Ramos (cell line): Measurements from ENCODE around the gene NKAIN2.
"Not testable (repeated sequence)": the region's sequence is repeated elsewhere in the genome, so short reads cannot be mapped to it uniquely, and the experiment has no call there.

Source experiments
- in situ Hi-C: fragments of 300-500 bp; cut with MboI; formaldehyde crosslinking; loops from one replicate; pipeline ENCODE4 v1.14.3; 2022; ENCODE audit warnings: low sequenced_read_pairs; ENCODE audit not compliant: unreplicated experiment

NKAIN2 gene

DNA sequence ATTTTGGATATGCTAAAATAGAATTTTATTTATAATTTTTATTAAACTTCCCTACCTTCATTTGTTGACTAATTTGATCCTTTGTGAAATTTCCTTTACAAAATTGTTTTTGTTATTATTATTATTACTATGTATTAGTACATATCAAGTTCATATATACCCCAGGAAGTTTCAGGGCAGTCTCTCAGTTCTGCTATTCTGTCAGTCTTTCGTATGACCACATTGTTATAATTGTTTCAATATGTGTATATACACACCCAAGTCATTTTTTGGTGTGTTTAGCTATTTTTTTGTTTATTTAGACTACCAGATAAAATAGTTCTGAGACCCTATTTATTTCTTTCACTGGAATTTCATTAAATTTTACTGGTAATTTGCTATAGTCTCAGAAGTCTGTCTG, 72.1 kb downstream of the NKAIN2 start:
- in situ Hi-C loops, result no loop called here

GRCh38 chr6:123879749-123880148, 76.1 kb downstream of the NKAIN2 start:
- in situ Hi-C loops, result no loop called here

- in situ Hi-C loops, result no loop called here
Measured at GRCh38 chr6:123888771-123889513, 85.3 kb downstream of the NKAIN2 start.

DNA sequence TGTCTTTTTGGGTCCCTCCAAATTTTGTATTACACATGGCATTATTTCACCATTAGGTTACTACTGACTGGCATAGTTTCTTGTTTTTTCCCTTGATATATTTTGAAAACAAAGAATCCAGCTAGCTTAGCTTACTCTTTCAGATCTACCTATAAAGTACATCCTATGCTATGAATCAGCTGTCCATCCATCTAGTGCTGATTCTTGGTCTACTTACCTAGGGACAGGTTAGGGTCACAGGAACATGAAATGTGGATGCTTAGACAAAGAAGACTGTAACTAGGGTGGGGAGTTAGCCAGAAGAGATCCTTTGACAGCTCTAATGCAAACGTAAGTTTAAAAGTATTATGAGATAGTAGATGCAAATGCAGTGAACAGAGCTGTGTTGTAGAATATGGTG, 91.7 kb downstream of the NKAIN2 start:
- in situ Hi-C loops, result no loop called here

- in situ Hi-C loops, result no loop called here
Measured at GRCh38 chr6:123895806-123896205, 92.1 kb downstream of the NKAIN2 start.

- in situ Hi-C loops, result no loop called here
Measured at GRCh38 chr6:123896869-123897268, 93.2 kb downstream of the NKAIN2 start.

DNA sequence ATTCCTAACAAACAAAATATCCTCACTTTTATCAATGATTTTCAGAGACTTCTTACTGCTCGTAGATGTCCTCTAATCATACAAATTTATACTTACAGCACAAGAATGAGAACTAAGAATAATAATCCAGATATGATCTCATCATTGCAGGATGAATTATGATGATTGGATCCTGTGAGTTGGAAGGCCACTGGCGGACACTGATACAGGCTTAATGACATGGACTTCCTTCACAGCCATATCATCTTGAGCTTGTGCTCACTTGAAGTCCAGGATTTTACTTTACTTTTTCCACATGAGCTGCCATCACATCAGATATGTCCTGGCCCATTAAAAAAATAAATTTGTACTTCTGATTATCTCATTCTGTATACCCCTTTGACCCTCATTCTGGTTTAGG, 94.3 kb downstream of the NKAIN2 start:
- in situ Hi-C loops, result no loop called here

GRCh38 chr6:123898665-123899064, 95.0 kb downstream of the NKAIN2 start:
- in situ Hi-C loops, result no loop called here

DNA sequence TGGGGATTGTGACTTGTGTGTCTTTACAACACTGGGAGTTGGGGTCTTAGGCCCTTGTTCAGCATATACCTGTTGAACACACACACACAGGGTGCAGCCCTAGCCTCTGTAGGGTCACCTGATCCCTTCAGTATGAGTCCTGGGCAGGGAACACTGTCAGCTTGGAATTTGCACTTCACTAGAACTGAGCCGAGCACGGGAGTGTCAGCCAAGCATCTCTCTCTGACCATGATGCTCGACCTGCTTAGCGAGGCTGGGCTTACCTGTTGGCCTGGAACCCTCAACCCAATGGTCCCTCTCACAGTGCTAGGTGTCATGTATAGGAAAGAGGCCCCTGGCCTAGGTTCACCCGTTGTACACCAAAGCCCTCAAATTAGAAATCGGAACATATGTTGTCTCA, 96.1 kb downstream of the NKAIN2 start:
- in situ Hi-C loops, result no loop called here

DNA sequence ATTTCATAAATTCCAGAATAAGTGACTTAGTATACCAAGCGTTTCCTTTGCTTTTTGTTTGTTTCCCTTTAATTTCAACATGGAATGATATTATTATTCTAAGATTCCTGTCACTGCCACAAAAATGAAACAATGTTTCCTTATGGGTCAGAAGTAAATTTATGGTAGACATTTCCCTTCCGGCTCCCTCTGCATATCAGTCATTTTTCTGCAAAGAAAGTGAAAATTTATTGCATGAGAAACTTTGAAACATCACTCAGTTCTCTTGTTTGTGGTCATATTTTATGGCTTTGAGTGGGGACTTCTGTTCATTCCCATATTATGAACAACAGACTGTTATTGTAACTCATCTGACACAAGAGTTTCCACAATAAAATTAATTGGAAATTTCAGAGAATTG, 97.8 kb downstream of the NKAIN2 start:
- in situ Hi-C loops, result no loop called here

GRCh38 chr6:123902738-123903313, 99.2 kb downstream of the NKAIN2 start:
- in situ Hi-C loops, result no loop called here

DNA sequence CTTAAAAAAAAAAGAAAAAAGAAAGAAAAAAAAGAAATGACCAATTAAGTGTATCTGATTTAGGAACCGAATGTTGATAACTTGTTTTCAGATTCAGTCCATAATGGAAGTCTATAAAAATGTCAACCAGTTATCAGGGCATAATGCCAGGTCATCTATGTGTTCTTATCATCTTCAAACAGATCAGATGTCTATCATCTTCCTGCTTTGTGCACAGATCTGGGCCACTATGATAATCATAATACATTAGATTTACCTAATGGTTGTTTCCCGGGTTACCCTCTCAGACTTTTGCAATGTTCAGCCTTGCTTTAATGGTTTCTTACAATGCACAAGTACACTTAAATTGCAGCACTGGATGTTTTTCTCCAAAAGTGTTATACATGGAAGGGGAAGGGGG, 100.6 kb downstream of the NKAIN2 start:
- in situ Hi-C loops, result no loop called here

DNA sequence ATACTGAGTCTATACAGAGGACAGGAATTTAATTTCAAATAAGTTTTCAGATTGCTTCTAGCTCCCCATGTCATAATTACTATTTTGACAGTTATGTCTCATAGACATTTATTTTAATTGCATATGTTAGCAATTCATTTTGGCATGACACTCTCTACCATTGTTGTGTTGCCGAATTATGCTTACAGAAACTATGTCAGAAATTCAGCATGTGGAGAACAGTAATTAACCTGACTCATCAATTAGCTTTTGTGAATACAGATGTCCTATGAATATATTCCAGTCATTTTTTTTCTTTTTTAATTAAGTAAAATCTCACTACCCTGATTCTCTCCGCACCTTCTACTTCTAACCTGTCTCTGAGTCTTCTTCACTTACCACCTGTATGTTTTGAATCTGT, 105.1 kb downstream of the NKAIN2 start:
- in situ Hi-C loops, result no loop called here

DNA sequence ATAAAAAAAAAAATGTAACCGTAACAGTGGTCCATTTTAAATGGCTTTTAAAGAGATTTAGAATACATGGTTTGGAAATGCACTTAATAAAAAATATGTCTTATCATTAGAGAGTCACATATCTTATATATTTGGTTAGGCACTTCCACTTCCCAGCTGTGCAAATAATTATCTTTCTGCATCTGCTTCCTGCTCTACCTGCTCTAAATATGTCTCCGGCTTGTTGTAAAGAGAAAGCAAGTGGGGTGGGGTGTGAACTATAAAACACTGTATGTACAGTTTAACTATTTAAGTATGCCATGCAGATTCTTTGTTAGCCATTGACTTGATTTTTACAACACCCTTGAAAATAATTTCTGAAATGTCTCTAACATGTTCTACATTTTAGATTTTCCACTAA, 106.3 kb downstream of the NKAIN2 start:
- in situ Hi-C loops, result no loop called here

DNA sequence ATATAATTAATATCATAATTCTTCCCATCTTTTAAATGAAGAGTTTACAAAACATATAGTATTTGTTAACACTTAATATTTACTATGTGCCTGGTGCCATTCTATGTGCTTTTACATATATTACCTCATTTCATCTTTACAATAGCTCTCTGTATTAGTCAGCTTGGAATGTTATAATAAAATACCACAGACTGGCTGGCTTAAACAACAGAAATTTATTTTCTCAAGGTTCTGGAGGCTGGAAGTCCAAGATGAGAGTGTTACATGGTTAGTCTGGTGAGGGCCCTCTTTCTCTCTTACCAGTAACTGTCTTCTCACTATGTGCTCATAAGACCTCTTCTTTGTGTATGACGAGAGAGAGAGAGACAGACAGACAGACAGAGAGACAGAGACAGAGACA, 110.2 kb downstream of the NKAIN2 start:
- in situ Hi-C loops, result no loop called here

GRCh38 chr6:123923379-123923778, 119.7 kb downstream of the NKAIN2 start:
- in situ Hi-C loops, result not testable (repeated sequence)

DNA sequence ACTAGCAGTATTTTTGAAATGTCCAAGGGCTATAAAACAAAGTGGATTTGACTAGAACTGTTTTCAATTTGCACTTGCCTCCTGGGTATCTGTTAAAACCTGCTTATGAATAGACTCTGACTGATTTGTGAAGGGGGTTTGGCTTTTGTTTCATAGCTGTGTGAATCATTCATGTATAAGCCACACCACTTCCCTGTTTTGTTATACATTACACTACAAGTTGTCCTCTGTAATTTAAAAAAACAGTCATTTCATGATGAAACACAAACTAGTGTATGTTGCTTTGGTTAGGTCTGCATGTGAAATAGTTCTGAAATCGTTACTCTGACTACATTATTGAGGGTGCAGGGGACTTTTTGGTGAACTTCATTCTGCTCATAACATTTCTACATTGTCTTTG, 121.7 kb downstream of the NKAIN2 start:
- in situ Hi-C loops, result no loop called here

DNA sequence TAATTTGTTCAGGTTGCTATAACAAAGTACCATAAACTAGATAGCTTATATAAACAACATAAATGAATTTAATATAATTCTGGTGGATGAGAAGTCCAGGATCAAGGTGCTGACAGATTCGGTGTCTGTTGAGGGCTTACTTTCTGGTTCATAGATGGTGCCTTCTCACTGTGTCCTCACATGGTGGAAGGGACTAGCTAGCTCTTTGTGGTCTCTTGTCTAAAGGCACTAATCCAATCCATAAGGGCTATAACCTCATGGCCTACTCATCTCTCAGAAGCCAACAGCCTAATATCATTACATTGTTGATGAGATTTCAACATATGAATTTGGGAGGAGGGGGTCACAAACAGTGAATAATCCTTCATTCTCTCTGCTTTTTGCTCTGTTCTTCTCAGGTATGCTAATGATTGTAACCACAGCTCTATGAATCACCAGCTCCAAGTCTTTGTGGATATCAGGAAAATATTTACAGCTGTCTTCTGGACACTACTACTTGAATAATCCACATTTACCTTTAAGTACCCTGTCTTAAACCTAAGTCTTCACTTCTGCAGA, 122.3 kb downstream of the NKAIN2 start:
- in situ Hi-C loops, result no loop called here

GRCh38 chr6:123928529-123928928, 124.9 kb downstream of the NKAIN2 start:
- in situ Hi-C loops, result no loop called here

GRCh38 chr6:123931928-123932327, 128.3 kb downstream of the NKAIN2 start:
- in situ Hi-C loops, result no loop called here

DNA sequence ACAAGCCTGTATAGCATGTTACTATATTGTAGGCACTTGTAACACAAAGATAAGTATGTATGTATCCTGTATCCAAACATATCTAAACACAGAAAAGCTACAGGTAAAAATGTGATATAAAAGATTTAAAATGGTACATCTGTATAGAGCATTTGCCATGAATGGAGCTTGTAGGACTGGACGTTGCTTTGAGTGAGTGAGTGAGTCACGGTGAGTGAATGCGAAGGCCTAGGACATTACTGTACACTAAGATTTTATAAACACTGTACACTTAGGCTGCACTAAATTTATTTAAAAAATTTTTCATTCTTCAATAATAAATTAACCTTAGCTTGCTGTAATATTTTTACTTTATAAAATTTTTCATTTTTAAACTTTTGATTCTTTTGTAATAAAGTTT, 136.9 kb downstream of the NKAIN2 start:
- in situ Hi-C loops, result no loop called here

DNA sequence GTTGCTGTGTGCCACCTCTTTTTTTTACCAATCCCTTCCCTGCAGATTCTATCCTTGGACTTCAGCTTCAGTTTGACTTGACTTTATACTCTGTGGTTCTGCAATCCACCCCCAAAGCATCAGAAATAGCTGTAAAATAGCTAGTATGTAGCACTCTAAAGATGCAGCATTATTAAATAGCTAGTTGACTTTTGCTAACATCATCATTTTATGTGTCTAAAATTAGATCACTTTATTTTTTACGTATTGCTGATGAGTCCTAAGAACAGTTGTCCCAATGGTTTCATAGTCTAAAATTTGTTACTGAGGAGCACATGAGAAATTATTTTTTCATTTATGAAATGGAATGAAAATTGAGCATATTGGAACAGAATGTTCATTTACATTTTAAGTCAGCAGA, 138.2 kb downstream of the NKAIN2 start:
- in situ Hi-C loops, result no loop called here
